ENCODE results near the gene PPFIA3.

GRCh38 chr19:49155820-49156346 is 36.5 kb downstream of the PPFIA3 start:
- TF ChIP-seq POLR2A (IDR thresholded peaks at IDR 0.05; ENCODE audit: low read length) (no peak), GATA1 (IDR thresholded peaks at IDR 0.05; ENCODE audit: low read depth, low read length) (no peak)
